ENCODE measurements around the gene SLITRK1. TPM values are rescaled to one million over a fixed set of nuclear protein-coding genes. Genes with fewer than 3 reads are reported as not detected.

SLITRK1 gene
- total RNA-seq, 1 experiment from 2014 or later, result not detected

DNA sequence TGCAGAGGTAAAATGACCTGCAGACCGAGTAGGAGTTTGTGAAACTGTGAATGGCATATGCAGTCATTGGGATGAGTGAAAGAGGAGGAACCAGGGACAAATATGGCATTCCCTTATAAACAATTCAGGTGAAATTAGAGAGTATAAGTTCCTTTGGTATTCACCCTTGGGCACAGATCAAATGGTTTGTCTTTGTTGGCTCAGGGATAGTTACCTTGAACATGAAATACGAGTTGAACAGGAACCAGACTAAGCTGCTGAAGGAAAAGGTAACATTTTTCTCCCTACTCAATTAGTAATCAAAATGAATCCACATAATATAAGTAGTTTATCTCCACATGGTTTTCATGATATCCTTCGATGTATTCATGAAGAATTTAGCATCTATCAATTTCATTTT is 50.5 kb downstream of the SLITRK1 start:
- no peaks in the 10 kb centered on the region for H3K27me3 ChIP-seq (ENCODE audit: low read length)
- no peak overlapping the region for H3K4me2 ChIP-seq (ENCODE audit: low read depth, low read length, poor library complexity, severe bottlenecking)
- no peaks in the 10 kb centered on the region for H3K79me2 ChIP-seq (ENCODE audit: low read length)
- H3K4me1 ChIP-seq (ENCODE audit: low read length), result no peaks in the 10 kb centered on the region
- H2AFZ ChIP-seq (ENCODE audit: low read length), result no peak overlapping the region
- H3K4me3 ChIP-seq (ENCODE audit: low read length), result no peak overlapping the region
- H3K36me3 ChIP-seq (ENCODE audit: insufficient read depth, low read length), result no peaks in the 10 kb centered on the region
- no peak for DNase-seq
- no peaks in the 10 kb centered on the region for H4K20me1 ChIP-seq (ENCODE audit: insufficient read depth, low read depth, low read length)
- H3K9ac ChIP-seq (ENCODE audit: low read length), result no peak overlapping the region
- H3K9me3 ChIP-seq (ENCODE audit: low read length), result peaks cover 15% of the 10 kb centered on the region
- no peaks in the 10 kb centered on the region for H3K9me2 ChIP-seq (replicated peaks; ENCODE audit: insufficient read depth, low read length)
- no peak overlapping the region for H3K27ac ChIP-seq (ENCODE audit: low read length)

DNA sequence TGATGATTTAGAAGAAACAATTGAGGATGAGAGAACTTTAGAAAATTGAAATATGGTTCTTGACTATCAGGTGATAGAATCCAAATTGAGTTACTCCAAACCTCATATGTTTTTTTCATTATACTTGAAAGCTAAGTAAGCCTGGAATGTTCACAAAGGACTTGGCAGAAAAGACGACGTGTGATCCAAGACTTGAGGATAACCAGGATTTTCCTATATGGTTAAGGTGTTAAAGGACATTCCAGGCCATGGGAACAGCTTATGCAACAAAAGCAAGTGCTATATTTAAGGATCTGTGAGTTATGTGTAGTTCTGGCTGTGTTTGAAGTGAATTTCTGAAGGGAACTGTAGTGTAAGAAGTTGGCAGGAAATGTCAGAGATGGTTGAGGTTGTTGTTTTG is 52.5 kb downstream of the SLITRK1 start:
- Histone ChIP-seq H3K9ac (ENCODE audit: low read length) (no peak overlapping the region), H3K27ac (ENCODE audit: low read length) (no peak overlapping the region), H3K9me3 (ENCODE audit: low read length) (peaks cover 15% of the 10 kb centered on the region), H3K9me2 (replicated peaks; ENCODE audit: insufficient read depth, low read length) (no peaks in the 10 kb centered on the region), H3K27me3 (ENCODE audit: low read length) (no peaks in the 10 kb centered on the region), H3K79me2 (ENCODE audit: low read length) (no peaks in the 10 kb centered on the region), H3K4me2 (ENCODE audit: low read depth, low read length, poor library complexity, severe bottlenecking) (no peak overlapping the region), H3K4me3 (ENCODE audit: low read length) (no peak overlapping the region), H3K4me1 (ENCODE audit: low read length) (no peaks in the 10 kb centered on the region), H2AFZ (ENCODE audit: low read length) (no peak overlapping the region), H4K20me1 (ENCODE audit: insufficient read depth, low read depth, low read length) (no peaks in the 10 kb centered on the region), H3K36me3 (ENCODE audit: insufficient read depth, low read length) (no peaks in the 10 kb centered on the region)
- DNase-seq, result no peak

DNA sequence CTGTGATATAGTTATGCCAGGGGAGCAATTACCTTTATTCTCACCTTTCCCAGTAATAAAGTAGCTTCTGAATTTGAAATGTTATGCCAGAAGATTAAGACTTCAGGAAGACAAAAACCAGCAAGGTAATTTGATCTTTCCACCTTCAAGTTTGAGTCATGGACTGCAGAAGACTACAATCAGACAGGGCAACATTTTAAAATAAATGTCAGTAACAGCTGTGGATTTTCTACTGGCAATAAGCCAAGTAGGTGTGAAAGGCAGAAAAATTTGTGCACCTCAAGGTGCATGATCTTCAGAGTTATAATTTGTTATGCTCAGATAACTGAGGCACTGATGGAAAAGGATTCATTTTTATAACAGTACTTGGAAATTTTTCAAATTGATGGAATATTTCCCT is 54.9 kb downstream of the SLITRK1 start:
- no peak overlapping the region for H3K4me2 ChIP-seq (ENCODE audit: low read depth, low read length, poor library complexity, severe bottlenecking)
- no peaks in the 10 kb centered on the region for H4K20me1 ChIP-seq (ENCODE audit: insufficient read depth, low read depth, low read length)
- H3K4me3 ChIP-seq (ENCODE audit: low read length), result no peak overlapping the region
- DNase-seq, result no peak
- no peaks in the 10 kb centered on the region for H3K4me1 ChIP-seq (ENCODE audit: low read length)
- H3K9ac ChIP-seq (ENCODE audit: low read length), result no peak overlapping the region
- H3K36me3 ChIP-seq (ENCODE audit: insufficient read depth, low read length), result no peaks in the 10 kb centered on the region
- no peaks in the 10 kb centered on the region for H3K79me2 ChIP-seq (ENCODE audit: low read length)
- H3K27ac ChIP-seq (ENCODE audit: low read length), result no peak overlapping the region
- no peaks in the 10 kb centered on the region for H3K27me3 ChIP-seq (ENCODE audit: low read length)
- H3K9me2 ChIP-seq (replicated peaks; ENCODE audit: insufficient read depth, low read length), result no peaks in the 10 kb centered on the region
- no peak overlapping the region for H2AFZ ChIP-seq (ENCODE audit: low read length)
- peaks cover 17% of the 10 kb centered on the region for H3K9me3 ChIP-seq (ENCODE audit: low read length)

Measured in Karpas-422 (cell line).